Kidney epithelial cell (primary cell): ENCODE measurements around the gene BEND4. TPM values are rescaled to one million over a fixed set of nuclear protein-coding genes. Genes with fewer than 3 reads are reported as not detected.

ENCODE experiments used
- DNase-seq: peaks from one replicate; pipeline ENCODE4 v3.0.0-alpha.2; 2010; ENCODE audit warnings: low read depth
- H3K27me3 ChIP-seq: 2 replicates; pipeline ENCODE4 v1.6.0; 2011; ENCODE audit warnings: low read length; ENCODE audit not compliant: control insufficient read depth, insufficient read depth
- H3K36me3 ChIP-seq: 2 replicates; pipeline ENCODE4 v1.5.1; 2011; ENCODE audit warnings: low read length; ENCODE audit not compliant: control insufficient read depth, insufficient read depth
- H3K4me3 ChIP-seq: 2 replicates; pipeline ENCODE4 v1.5.1; 2011; ENCODE audit warnings: low read depth, mild to moderate bottlenecking, control low read depth, low read length
- CTCF ChIP-seq: IDR thresholded peaks from 2 replicates; pipeline ENCODE4 v1.5.1; 2011; ENCODE audit warnings: mild to moderate bottlenecking, moderate library complexity, low read length, control low read depth, inconsistent platforms; ENCODE audit not compliant: insufficient read depth, poor library complexity, severe bottlenecking
- total RNA-seq: library from RNA; depleted of rRNA; stranded (reverse); fragments of >200 nt; gene quantifications from 2 replicates; pipeline ENCODE4 v1.2.3, GENCODE V29; 2015

Gene BEND4
- total RNA-seq, 1 donor from 2014 or later: 0.13 TPM

- Histone ChIP-seq H3K36me3 (no peaks in the 10 kb centered on the region), H3K4me3 (no peak overlapping the region), H3K27me3 (no peaks in the 10 kb centered on the region)
- TF ChIP-seq CTCF: no peak
- no peak for DNase-seq
Observed at GRCh38 chr4:42159271-42160001, 7.0 kb upstream of the BEND4 start.

GRCh38 chr4:42151568-42152506 is 618 bp downstream of the BEND4 start:
- TF ChIP-seq CTCF: no peak
- Histone ChIP-seq H3K4me3 (peak overlapping the region; percentile 42), H3K36me3 (no peaks in the 10 kb centered on the region), H3K27me3 (peaks cover 41% of the 10 kb centered on the region)
- DNase-seq: no peak

GRCh38 chr4:42150653-42151567 is 1.5 kb downstream of the BEND4 start:
- Histone ChIP-seq H3K4me3 (peak overlapping the region; percentile 42), H3K27me3 (peaks cover 41% of the 10 kb centered on the region), H3K36me3 (no peaks in the 10 kb centered on the region)
- no peak for DNase-seq
- no peak for TF ChIP-seq CTCF

- no peak overlapping the region for H3K4me3 ChIP-seq
- TF ChIP-seq CTCF: no peak
- no peaks in the 10 kb centered on the region for H3K36me3 ChIP-seq
- no peak for DNase-seq
- H3K27me3 ChIP-seq: peaks cover 40% of the 10 kb centered on the region
Observed at GRCh38 chr4:42149004-42149403, 3.5 kb downstream of the BEND4 start.

- Histone ChIP-seq H3K27me3 (peaks cover 37% of the 10 kb centered on the region), H3K36me3 (no peaks in the 10 kb centered on the region), H3K4me3 (no peak overlapping the region)
- DNase-seq: no peak
- no peak for TF ChIP-seq CTCF
Observed at GRCh38 chr4:42148425-42148824, 4.0 kb downstream of the BEND4 start.
